Neural progenitor cell (in vitro differentiated cells): Measurements from ENCODE around the gene FSCN2. TPM values are rescaled to one million over a fixed set of nuclear protein-coding genes. Genes with fewer than 3 reads are reported as not detected.

Experiments used
- DNase-seq: peaks from one replicate; pipeline ENCODE4 v3.0.0-alpha.2; 2016; ENCODE audit warnings: low spot score
- H2AFZ ChIP-seq: fragments of 200-600 bp; sonication (generic); replicated peaks from 2 replicates; pipeline ENCODE4 v1.6.1; 2016; ENCODE audit warnings: antibody characterized with exemption
- H3F3A ChIP-seq: fragments of 200-600 bp; sonication (generic); 2 replicates; pipeline ENCODE4 v1.6.1; 2016; ENCODE audit warnings: antibody characterized with exemption, low read depth
- H3K27ac ChIP-seq: fragments of 200-600 bp; sonication (generic); 2 replicates; pipeline ENCODE4 v1.5.1; 2016; ENCODE audit warnings: mild to moderate bottlenecking
- H3K27me3 ChIP-seq: fragments of 200-600 bp; sonication (generic); 2 replicates; pipeline ENCODE4 v1.6.1; 2016; ENCODE audit warnings: mild to moderate bottlenecking, moderate library complexity
- H3K36me3 ChIP-seq: fragments of 200-600 bp; sonication (generic); 2 replicates; pipeline ENCODE4 v1.5.1; 2016
- H3K4me1 ChIP-seq: fragments of 200-600 bp; sonication (generic); 2 replicates; pipeline ENCODE4 v1.6.1; 2016; ENCODE audit warnings: mixed run types
- H3K4me2 ChIP-seq: fragments of 200-600 bp; sonication (generic); 2 replicates; pipeline ENCODE4 v1.6.1; 2016
- H3K4me3 ChIP-seq: fragments of 200-600 bp; sonication (generic); 2 replicates; pipeline ENCODE4 v1.5.1; 2016
- H3K79me2 ChIP-seq: fragments of 200-600 bp; sonication (generic); 2 replicates; pipeline ENCODE4 v1.6.1; 2016; ENCODE audit warnings: low read depth
- H3K9ac ChIP-seq: fragments of 200-600 bp; sonication (generic); 2 replicates; pipeline ENCODE4 v1.6.1; 2016
- H3K9me3 ChIP-seq: fragments of 200-600 bp; sonication (generic); 2 replicates; pipeline ENCODE4 v1.5.1; 2016; ENCODE audit warnings: low read depth
- H4K20me1 ChIP-seq: fragments of 200-600 bp; sonication (generic); 2 replicates; pipeline ENCODE4 v1.6.1; 2016; ENCODE audit warnings: low read depth
- H3K27ac Mint-ChIP-seq: 3 replicates; pipeline ENCODE4 v1.8.0; 2021; ENCODE audit warnings: mixed read lengths
- H3K27me3 Mint-ChIP-seq: 2 replicates; pipeline ENCODE4 v1.8.0; 2022; ENCODE audit warnings: low read depth, mild to moderate bottlenecking, inconsistent platforms, moderate library complexity, mixed read lengths; ENCODE audit not compliant: insufficient read depth
- H3K36me3 Mint-ChIP-seq: 3 replicates; pipeline ENCODE4 v1.8.0; 2021; ENCODE audit warnings: mixed read lengths
- H3K4me1 Mint-ChIP-seq: 3 replicates; pipeline ENCODE4 v1.8.0; 2021; ENCODE audit warnings: mixed read lengths
- H3K4me3 Mint-ChIP-seq: 3 replicates; pipeline ENCODE4 v1.8.0; 2021; ENCODE audit warnings: mild to moderate bottlenecking, moderate library complexity, mixed read lengths
- H3K9me3 Mint-ChIP-seq: 3 replicates; pipeline ENCODE4 v1.8.0; 2020; ENCODE audit warnings: mixed read lengths
- CTCF ChIP-seq: fragments of 200-600 bp; sonication (generic); IDR thresholded peaks from 2 replicates; pipeline ENCODE4 v1.5.1; 2017; ENCODE audit warnings: antibody characterized with exemption, mild to moderate bottlenecking
- EZH2 ChIP-seq: fragments of 200-600 bp; sonication (generic); IDR thresholded peaks from 2 replicates; pipeline ENCODE4 v1.6.1; 2017; ENCODE audit warnings: antibody characterized with exemption, mild to moderate bottlenecking, moderate library complexity
- EZH2phosphoT487 ChIP-seq: fragments of 200-600 bp; sonication (generic); IDR thresholded peaks from 2 replicates; pipeline ENCODE4 v1.6.1; 2017; ENCODE audit warnings: antibody characterized with exemption
- total RNA-seq: library from RNA; depleted of rRNA; stranded (reverse); fragments of >200 nt; gene quantifications from 2 replicates; pipeline ENCODE4 v1.2.3, GENCODE V29; 2015; ENCODE audit warnings: low replicate concordance

The FSCN2 gene
- total RNA-seq, 1 donor from 2014 or later: not detected

GRCh38 chr17:81517009-81517338 is 11.2 kb upstream of the FSCN2 start:
- H3F3A ChIP-seq: peaks cover 56% of the 10 kb centered on the region
- H3K27ac ChIP-seq: no peak overlapping the region
- H3K27me3 ChIP-seq: peaks cover 79% of the 10 kb centered on the region
- Mint-ChIP-seq H3K36me3 (peaks cover 1% of the 10 kb centered on the region), H3K27me3 (peaks cover 16% of the 10 kb centered on the region), H3K4me1 (peaks cover 31% of the 10 kb centered on the region), H3K9me3 (no peaks in the 10 kb centered on the region), H3K4me3 (peak overlapping the region; percentile 84), H3K27ac (no peak overlapping the region)
- no peak for DNase-seq
- no peak overlapping the region for H3K4me3 ChIP-seq
- no peak overlapping the region for H2AFZ ChIP-seq
- H3K4me2 ChIP-seq: no peak overlapping the region
- peaks cover 25% of the 10 kb centered on the region for H3K4me1 ChIP-seq
- peaks cover 17% of the 10 kb centered on the region for H3K79me2 ChIP-seq
- H4K20me1 ChIP-seq: peaks cover 58% of the 10 kb centered on the region
- no peaks in the 10 kb centered on the region for H3K36me3 ChIP-seq
- TF ChIP-seq EZH2: no peak
- H3K9me3 ChIP-seq: no peaks in the 10 kb centered on the region
- H3K9ac ChIP-seq: no peak overlapping the region

GRCh38 chr17:81517339-81518112 is 10.7 kb upstream of the FSCN2 start:
- Histone ChIP-seq H4K20me1 (peaks cover 53% of the 10 kb centered on the region), H3K36me3 (no peaks in the 10 kb centered on the region), H3K27me3 (peaks cover 85% of the 10 kb centered on the region), H3K79me2 (peaks cover 11% of the 10 kb centered on the region), H3K4me2 (peak overlapping the region; percentile 79), H3K9me3 (no peaks in the 10 kb centered on the region), H3F3A (peaks cover 57% of the 10 kb centered on the region), H3K9ac (no peak overlapping the region), H3K4me3 (no peak overlapping the region), H3K27ac (no peak overlapping the region), H3K4me1 (peaks cover 25% of the 10 kb centered on the region), H2AFZ (no peak overlapping the region)
- Mint-ChIP-seq H3K36me3 (no peaks in the 10 kb centered on the region), H3K9me3 (no peaks in the 10 kb centered on the region), H3K4me1 (peaks cover 36% of the 10 kb centered on the region), H3K4me3 (peak overlapping the region; percentile 70), H3K27ac (no peak overlapping the region), H3K27me3 (peaks cover 18% of the 10 kb centered on the region)
- TF ChIP-seq EZH2phosphoT487: no peak
- TF ChIP-seq EZH2: no peak
- no peak for TF ChIP-seq CTCF
- peak; percentile 46 for DNase-seq

- Histone ChIP-seq H4K20me1 (peaks cover 53% of the 10 kb centered on the region), H3K4me2 (peak overlapping the region; percentile 79), H3K27me3 (peaks cover 92% of the 10 kb centered on the region), H3K36me3 (no peaks in the 10 kb centered on the region), H3F3A (peaks cover 56% of the 10 kb centered on the region), H3K79me2 (peaks cover 10% of the 10 kb centered on the region), H3K9ac (no peak overlapping the region), H3K4me3 (peak overlapping the region; percentile 43), H3K9me3 (no peaks in the 10 kb centered on the region), H3K4me1 (peaks cover 30% of the 10 kb centered on the region), H2AFZ (no peak overlapping the region), H3K27ac (no peak overlapping the region)
- no peak for TF ChIP-seq EZH2
- no peak for TF ChIP-seq CTCF
- TF ChIP-seq EZH2phosphoT487: no peak
- Mint-ChIP-seq H3K4me3 (peak overlapping the region; percentile 70), H3K9me3 (no peaks in the 10 kb centered on the region), H3K27ac (peak overlapping the region; percentile 66), H3K4me1 (peaks cover 40% of the 10 kb centered on the region), H3K36me3 (no peaks in the 10 kb centered on the region), H3K27me3 (peaks cover 18% of the 10 kb centered on the region)
- peak; percentile 67 for DNase-seq
Observed at GRCh38 chr17:81518113-81518784, 9.9 kb upstream of the FSCN2 start.
